Epithelial cell of esophagus (primary cell): ENCODE data around the gene TSPAN9.

Experiments
- DNase-seq: peaks from one replicate; pipeline ENCODE4 v3.0.0; 2010; ENCODE audit warnings: low read depth
- H3K4me3 ChIP-seq: 2 replicates; pipeline ENCODE4 v1.5.1; 2011; ENCODE audit warnings: mild to moderate bottlenecking, low read length, control low read depth
- CTCF ChIP-seq: IDR thresholded peaks from 2 replicates; pipeline ENCODE4 v1.5.1; 2011; ENCODE audit warnings: low read depth, mild to moderate bottlenecking, low read length, control low read depth, inconsistent platforms; ENCODE audit not compliant: insufficient read depth; ENCODE audit errors: missing control alignments

Gene TSPAN9

GRCh38 chr12:3251691-3252090 lies 174.5 kb downstream of the TSPAN9 start:
- no peak for DNase-seq
- no peak for TF ChIP-seq CTCF
- no peak overlapping the region for H3K4me3 ChIP-seq

- TF ChIP-seq CTCF, result no peak
- no peak for DNase-seq
- no peak overlapping the region for H3K4me3 ChIP-seq
Measured at GRCh38 chr12:3252450-3252891, 175.3 kb downstream of the TSPAN9 start.

- DNase-seq, result no peak
- no peak for TF ChIP-seq CTCF
- no peak overlapping the region for H3K4me3 ChIP-seq
Measured at GRCh38 chr12:3253682-3254275, 176.6 kb downstream of the TSPAN9 start.

GRCh38 chr12:3255057-3255456 lies 177.9 kb downstream of the TSPAN9 start:
- DNase-seq, result no peak
- TF ChIP-seq CTCF, result no peak
- no peak overlapping the region for H3K4me3 ChIP-seq

GRCh38 chr12:3256103-3256631 lies 179.0 kb downstream of the TSPAN9 start:
- no peak for DNase-seq
- TF ChIP-seq CTCF, result no peak
- no peak overlapping the region for H3K4me3 ChIP-seq

GRCh38 chr12:3257411-3257810 lies 180.2 kb downstream of the TSPAN9 start:
- no peak for TF ChIP-seq CTCF
- no peak for DNase-seq
- H3K4me3 ChIP-seq, result no peak overlapping the region

GRCh38 chr12:3259973-3260372 lies 182.8 kb downstream of the TSPAN9 start:
- no peak for DNase-seq
- no peak for TF ChIP-seq CTCF
- H3K4me3 ChIP-seq, result no peak overlapping the region
